SK-N-SH (cell line): Measurements from ENCODE around the gene KNSTRN. TPM values are rescaled to one million over a fixed set of nuclear protein-coding genes. Genes with fewer than 3 reads are reported as not detected.
A peak's percentile ranks its signal among the peaks of the same experiment; 100 is the strongest.

Source experiments
- CTCF ChIA-PET: fragments of 300-600, 350-600 bp; formaldehyde crosslinking; extraction: SDS; loops from one replicate; lab custom pipeline; 2021; lab: Yijun Ruan, JAX
- POLR2A ChIA-PET: fragments of 350-600 bp; sonication (Branson Sonifier 250); formaldehyde crosslinking; extraction: SDS; loops from one replicate; lab custom pipeline; 2020; ENCODE audit warnings: antibody characterized with exemption, inconsistent platforms; lab: Yijun Ruan, JAX
- DNase-seq: peaks from one replicate; pipeline ENCODE4 v3.0.0; 2012
- H2AFZ ChIP-seq: fragments of 200-600 bp; sonication (generic); 2 replicates; pipeline ENCODE4 v1.8.1; 2016; ENCODE audit warnings: antibody characterized with exemption, mild to moderate bottlenecking, low read depth
- H3F3A ChIP-seq: fragments of 200-600 bp; sonication (generic); replicated peaks from 2 replicates; pipeline ENCODE3; 2016; ENCODE audit warnings: antibody characterized with exemption, mild to moderate bottlenecking; ENCODE audit not compliant: insufficient read depth
- H3K27ac ChIP-seq, 2 experiments: fragments of 200-500 bp in 1 of 2; fragments of 200-600 bp in 1 of 2; sonication (Bioruptor generic) in 1 of 2; sonication (generic), shearing (Covaris generic) in 1 of 2; 2 replicates each; pipeline versions ENCODE4 v1.5.1 to v1.6.1; 2014 to 2016; ENCODE audit warnings: low read depth in 2 of 2, inconsistent platforms in 1 of 2, low read length in 1 of 2, mild to moderate bottlenecking in 1 of 2, mixed read lengths in 1 of 2
- H3K27me3 ChIP-seq: fragments of 200-600 bp; sonication (generic), shearing (Covaris generic); 2 replicates; pipeline ENCODE4 v1.6.1; 2016; ENCODE audit warnings: mixed run types; ENCODE audit not compliant: insufficient read depth
- H3K36me3 ChIP-seq, 2 experiments: fragments of 200-500 bp in 1 of 2; fragments of 200-600 bp in 1 of 2; sonication (Bioruptor generic) in 1 of 2; sonication (generic) in 1 of 2; replicated peaks in 1 of 2; 2 replicates each; pipeline versions ENCODE3 to v1.5.1; 2014 to 2016; ENCODE audit warnings: low read length in 1 of 2, mild to moderate bottlenecking in 1 of 2; ENCODE audit not compliant: insufficient read depth in 2 of 2, control insufficient read depth in 1 of 2
- H3K4me1 ChIP-seq, 2 experiments: fragments of 200-500 bp in 1 of 2; fragments of 200-600 bp in 1 of 2; sonication (Bioruptor generic) in 1 of 2; sonication (generic), shearing (Covaris generic) in 1 of 2; 2 replicates each; pipeline versions ENCODE4 v1.5.1 to v1.6.1; 2014 to 2016; ENCODE audit warnings: low read depth in 1 of 2, low read length in 1 of 2, mixed run types in 1 of 2; ENCODE audit not compliant: insufficient read depth in 2 of 2, control insufficient read depth in 1 of 2
- H3K4me2 ChIP-seq: fragments of 200-600 bp; sonication (generic), shearing (Covaris generic); 2 replicates; pipeline ENCODE4 v1.6.1; 2017; ENCODE audit warnings: mixed run types
- H3K4me3 ChIP-seq, 2 experiments: fragments of 200-500 bp in 1 of 2; fragments of 200-600 bp in 1 of 2; sonication (Bioruptor generic) in 1 of 2; sonication (generic), shearing (Covaris generic) in 1 of 2; 2 replicates each; pipeline versions ENCODE4 v1.5.1 to v1.8.1; 2014 to 2016; ENCODE audit warnings: low read depth in 2 of 2, inconsistent platforms in 1 of 2, low read length in 1 of 2, mild to moderate bottlenecking in 1 of 2, mixed read lengths in 1 of 2, moderate library complexity in 1 of 2
- H3K79me2 ChIP-seq: fragments of 200-600 bp; sonication (generic); 2 replicates; pipeline ENCODE4 v1.8.1; 2017; ENCODE audit warnings: mild to moderate bottlenecking; ENCODE audit not compliant: insufficient read depth
- H3K9ac ChIP-seq: fragments of 200-600 bp; sonication (generic); 2 replicates; pipeline ENCODE4 v1.6.1; 2017; ENCODE audit warnings: mixed run types
- H3K9me2 ChIP-seq: fragments of 200-600 bp; sonication (generic); 2 replicates; pipeline ENCODE4 v1.6.1; 2017; ENCODE audit warnings: mixed run types
- H3K9me3 ChIP-seq: fragments of 200-600 bp; sonication (generic); 2 replicates; pipeline ENCODE4 v1.6.1; 2017; ENCODE audit warnings: mixed run types, mild to moderate bottlenecking, moderate library complexity
- H4K20me1 ChIP-seq: fragments of 200-600 bp; sonication (generic); 2 replicates; pipeline ENCODE4 v1.6.1; 2017; ENCODE audit warnings: mild to moderate bottlenecking, mixed run types; ENCODE audit not compliant: insufficient read depth
- CHD2 ChIP-seq: fragments of 150-350 bp; IDR thresholded peaks from 2 replicates; pipeline ENCODE4 v1.6.1; 2018; ENCODE audit warnings: low read length; ENCODE audit not compliant: partially characterized antibody
- CTCF ChIP-seq: fragments of 200-600 bp; sonication (generic); IDR thresholded peaks from 2 replicates; pipeline ENCODE4 v1.6.1; 2017; ENCODE audit warnings: antibody characterized with exemption, mild to moderate bottlenecking, moderate library complexity
- ELF1 ChIP-seq: IDR thresholded peaks from 2 replicates; pipeline ENCODE4 v1.4.0; 2012
- FOXJ3 ChIP-seq: sonication (generic); formaldehyde crosslinking; IDR thresholded peaks from 2 replicates; pipeline ENCODE4 v1.5.1; 2020; ENCODE audit warnings: mild to moderate bottlenecking, missing genetic modification reagents
- FOXM1 ChIP-seq: IDR thresholded peaks from 2 replicates; pipeline ENCODE4 v1.4.0; 2012; ENCODE audit warnings: low read depth, mild to moderate bottlenecking
- IRF3 ChIP-seq: fragments of 150-350 bp; IDR thresholded peaks from 2 replicates; pipeline ENCODE4 v1.6.1; 2016; ENCODE audit warnings: mild to moderate bottlenecking, low read depth, low read length
- JUND ChIP-seq: IDR thresholded peaks from 2 replicates; pipeline ENCODE4 v1.4.0; 2012
- MAX ChIP-seq: IDR thresholded peaks from 2 replicates; pipeline ENCODE4 v1.4.0; 2012; ENCODE audit warnings: low read depth
- MXI1 ChIP-seq: IDR thresholded peaks from 2 replicates; pipeline ENCODE4 v1.6.1; 2012; ENCODE audit warnings: mild to moderate bottlenecking, low read depth, low read length, improper control_type of control experiment
- PBX3 ChIP-seq: IDR thresholded peaks from 2 replicates; pipeline ENCODE4; 2012
- POLR2AphosphoS5 ChIP-seq: IDR thresholded peaks from 2 replicates; pipeline ENCODE4 v1.6.1; 2012; ENCODE audit warnings: low read depth, low read length
- RAD21 ChIP-seq: IDR thresholded peaks from 2 replicates; pipeline ENCODE4 v1.6.1; 2012; ENCODE audit warnings: mild to moderate bottlenecking, low read length
- RCOR1 ChIP-seq: fragments of 150-350 bp; IDR thresholded peaks from 2 replicates; pipeline ENCODE4 v1.6.1; 2017; ENCODE audit warnings: antibody characterized with exemption, low read length
- REST ChIP-seq: IDR thresholded peaks from 2 replicates; pipeline ENCODE4 v1.6.1; 2012; ENCODE audit warnings: mild to moderate bottlenecking, low read depth, low read length, moderate library complexity
- RXRA ChIP-seq: IDR thresholded peaks from 2 replicates; pipeline ENCODE4 v1.4.0; 2012; ENCODE audit warnings: low read depth, mild to moderate bottlenecking, borderline replicate concordance
- SMC3 ChIP-seq: IDR thresholded peaks from 2 replicates; pipeline ENCODE4 v1.6.1; 2012; ENCODE audit warnings: low read depth, low read length, improper control_type of control experiment
- TAF1 ChIP-seq: IDR thresholded peaks from 2 replicates; pipeline ENCODE4 v1.6.1; 2012; ENCODE audit warnings: low read depth, mild to moderate bottlenecking, low read length, moderate library complexity, borderline replicate concordance
- TCF12 ChIP-seq: IDR thresholded peaks from 2 replicates; pipeline ENCODE4 v1.4.0; 2012
- YY1 ChIP-seq: IDR thresholded peaks from 2 replicates; pipeline ENCODE4 v1.4.0; 2012; ENCODE audit warnings: low read depth, mild to moderate bottlenecking
- ZBTB33 ChIP-seq: IDR thresholded peaks from 2 replicates; pipeline ENCODE4 v1.4.0; 2012; ENCODE audit warnings: low read depth, borderline replicate concordance
- WGBS: methylation state at CpG from one replicate; pipeline ENCODE4 v1.1.6; 2017; ENCODE audit warnings: low lambda C conversion rate; 5-methylcytosine and 5-hydroxymethylcytosine counted together
- polyA plus RNA-seq, 3 experiments: library from polyadenylated mRNA; depleted of rRNA; stranded (reverse); fragments of >200 nt; gene quantifications; 2 replicates each; pipeline ENCODE4 v1.2.3, GENCODE V29; 2012

KNSTRN gene
- polyA plus RNA-seq, 1 of the 3 experiments (the other 2 are of a cell fraction): 25.5 TPM

- CTCF ChIA-PET: interaction anchor here (0.6 to 16.9 kb wide), 52 partner anchors 8 to 819 kb away, joined by 3 to 299 read pairs (median 4); partner anchors contain the start of genes BAHD1, CCDC9B, INAFM2 and IVD
- TF ChIP-seq ELF1 (no peak), CHD2 (no peak), CTCF (peak; percentile 92), IRF3 (no peak), TCF12 (no peak), JUND (no peak), FOXJ3 (CRISPR knock-in tag) (no peak), TAF1 (no peak), YY1 (no peak), MXI1 (no peak), RXRA (no peak), POLR2AphosphoS5 (peak; percentile 36; the same call in 1 of the 2 replicates), SMC3 (peak; percentile 89), ZBTB33 (no peak), REST (no peak), FOXM1 (no peak), MAX (peak; percentile 36; the same call in 1 of the 2 replicates), PBX3 (no peak), RCOR1 (0 out of 2 replicates have a peak, but pooled peaks have one; percentile 18), RAD21 (peak; percentile 93)
- TF ChIP-seq, all 33 proteins: peak for 6
- POLR2A ChIA-PET: interaction anchor here (1.2 kb wide), 1 partner anchor 77 kb away, joined by 3 read pairs; no protein-coding TSS in a partner anchor
These were observed 39.0 kb downstream of the KNSTRN start for GRCh38 chr15:40421246-40422157.

More at GRCh38 chr15:40421246-40422157, 39.0 kb downstream of the KNSTRN start:
- Histone ChIP-seq H3K9me3 (no peaks in the 10 kb centered on the region), H3K9ac (no peak overlapping the region), H3F3A (peaks cover 15% of the 10 kb centered on the region), H3K79me2 (no peaks in the 10 kb centered on the region), H4K20me1 (no peaks in the 10 kb centered on the region), H2AFZ (no peak overlapping the region), H3K27me3 (no peaks in the 10 kb centered on the region), H3K4me1 (peaks cover 0 to 20% of the 10 kb centered on the region in 2 experiments; a peak in 1 of 4 replicates), H3K4me3 (peak overlapping the region in 1 of 2 experiments; percentile 39; a peak in 1 of 4 replicates), H3K36me3 (peaks cover 3 to 5% of the 10 kb centered on the region in 2 experiments), H3K9me2 (no peaks in the 10 kb centered on the region), H3K27ac (no peak overlapping the region), H3K4me2 (no peak overlapping the region)
- WGBS: 51% methylated on average over 15 of the region's 31 CpGs
- DNase-seq: peak; percentile 91
